ACC112 (cell line): ENCODE measurements around the gene MRC1.

Experiments used
- H2AFZ ChIP-seq: fragments of 200-600 bp; sonication (generic); one replicate; pipeline ENCODE4 v1.6.0; 2017; ENCODE audit warnings: antibody characterized with exemption, low read length; ENCODE audit not compliant: unreplicated experiment
- H3K27ac ChIP-seq: fragments of 200-600 bp; sonication (generic); 2 replicates; pipeline ENCODE4 v1.5.1; 2014; ENCODE audit warnings: low read depth, mild to moderate bottlenecking, antibody characterized with exemption, low read length, moderate library complexity
- H3K27me3 ChIP-seq: fragments of 200-600 bp; sonication (generic); 2 replicates; pipeline ENCODE4 v1.6.1; 2014; ENCODE audit warnings: mild to moderate bottlenecking, antibody characterized with exemption, low read length, moderate library complexity, mixed read lengths; ENCODE audit not compliant: insufficient read depth
- H3K36me3 ChIP-seq: fragments of 200-600 bp; sonication (generic); 2 replicates; pipeline ENCODE4 v1.6.1; 2016; ENCODE audit warnings: mild to moderate bottlenecking, antibody characterized with exemption, low read length, moderate library complexity, mixed read lengths; ENCODE audit not compliant: insufficient read depth
- H3K4me1 ChIP-seq: fragments of 200-600 bp; sonication (generic); one replicate; pipeline ENCODE4 v1.6.1; 2016; ENCODE audit warnings: low read length, mixed read lengths; ENCODE audit not compliant: insufficient read depth, unreplicated experiment, control insufficient read depth
- H3K4me3 ChIP-seq: fragments of 200-600 bp; sonication (generic); 2 replicates; pipeline ENCODE4 v1.5.1; 2014; ENCODE audit warnings: mild to moderate bottlenecking, low read depth, low read length
- H3K79me2 ChIP-seq: fragments of 200-600 bp; sonication (generic); one replicate; pipeline ENCODE4 v1.6.0; 2016; ENCODE audit warnings: low read length; ENCODE audit not compliant: control insufficient read depth, unreplicated experiment, insufficient read depth

MRC1 gene

GRCh38 chr10:17841050-17841449, 31.9 kb downstream of the MRC1 start:
- Histone ChIP-seq H3K4me3 (no peak overlapping the region), H3K36me3 (no peaks in the 10 kb centered on the region), H3K79me2 (no peaks in the 10 kb centered on the region), H3K27ac (peak overlapping the region; percentile 52), H2AFZ (no peak overlapping the region), H3K4me1 (peaks cover 21% of the 10 kb centered on the region), H3K27me3 (no peaks in the 10 kb centered on the region)

- no peaks in the 10 kb centered on the region for H3K36me3 ChIP-seq
- no peaks in the 10 kb centered on the region for H3K79me2 ChIP-seq
Observed at GRCh38 chr10:17842641-17843040, 33.5 kb downstream of the MRC1 start.

GRCh38 chr10:17847585-17848296, 38.6 kb downstream of the MRC1 start:
- Histone ChIP-seq H3K27ac (no peak overlapping the region), H3K27me3 (no peaks in the 10 kb centered on the region), H3K36me3 (no peaks in the 10 kb centered on the region), H3K4me1 (no peaks in the 10 kb centered on the region), H3K79me2 (no peaks in the 10 kb centered on the region), H3K4me3 (no peak overlapping the region), H2AFZ (peak overlapping the region; percentile 44)

More at GRCh38 chr10:17842641-17843040, 33.5 kb downstream of the MRC1 start:
- Histone ChIP-seq H3K4me1 (peaks cover 10% of the 10 kb centered on the region), H3K4me3 (no peak overlapping the region), H3K27me3 (no peaks in the 10 kb centered on the region), H3K27ac (no peak overlapping the region), H2AFZ (no peak overlapping the region)

- no peaks in the 10 kb centered on the region for H3K27me3 ChIP-seq
- H3K27ac ChIP-seq, result no peak overlapping the region
- H3K79me2 ChIP-seq, result no peaks in the 10 kb centered on the region
- no peak overlapping the region for H3K4me3 ChIP-seq
- no peaks in the 10 kb centered on the region for H3K4me1 ChIP-seq
- H3K36me3 ChIP-seq, result no peaks in the 10 kb centered on the region
- H2AFZ ChIP-seq, result no peak overlapping the region
Observed at GRCh38 chr10:17848646-17849045, 39.5 kb downstream of the MRC1 start.

- H3K36me3 ChIP-seq, result no peaks in the 10 kb centered on the region
- H3K27ac ChIP-seq, result no peak overlapping the region
- no peak overlapping the region for H2AFZ ChIP-seq
- no peaks in the 10 kb centered on the region for H3K27me3 ChIP-seq
- H3K4me1 ChIP-seq, result no peaks in the 10 kb centered on the region
- no peak overlapping the region for H3K4me3 ChIP-seq
- H3K79me2 ChIP-seq, result no peaks in the 10 kb centered on the region
Observed at GRCh38 chr10:17850501-17850900, 41.4 kb downstream of the MRC1 start.

- H3K36me3 ChIP-seq, result no peaks in the 10 kb centered on the region
- peak overlapping the region; percentile 21 for H2AFZ ChIP-seq
- H3K79me2 ChIP-seq, result no peaks in the 10 kb centered on the region
- no peak overlapping the region for H3K4me3 ChIP-seq
- H3K27ac ChIP-seq, result no peak overlapping the region
- H3K4me1 ChIP-seq, result no peaks in the 10 kb centered on the region
- H3K27me3 ChIP-seq, result no peaks in the 10 kb centered on the region
Observed at GRCh38 chr10:17851611-17852010, 42.5 kb downstream of the MRC1 start.

- Histone ChIP-seq H3K4me1 (no peaks in the 10 kb centered on the region), H3K27ac (no peak overlapping the region), H3K4me3 (no peak overlapping the region), H3K36me3 (no peaks in the 10 kb centered on the region), H3K27me3 (no peaks in the 10 kb centered on the region), H3K79me2 (no peaks in the 10 kb centered on the region), H2AFZ (no peak overlapping the region)
Observed at GRCh38 chr10:17854044-17854652, 45.0 kb downstream of the MRC1 start.

GRCh38 chr10:17857040-17857439, 47.9 kb downstream of the MRC1 start:
- H3K4me1 ChIP-seq, result no peaks in the 10 kb centered on the region
- no peaks in the 10 kb centered on the region for H3K27me3 ChIP-seq

GRCh38 chr10:17859492-17860156, 50.5 kb downstream of the MRC1 start:
- H3K27me3 ChIP-seq, result no peaks in the 10 kb centered on the region
- H3K27ac ChIP-seq, result no peak overlapping the region
- no peak overlapping the region for H3K4me3 ChIP-seq
- H3K79me2 ChIP-seq, result no peaks in the 10 kb centered on the region
- H2AFZ ChIP-seq, result no peak overlapping the region
- H3K36me3 ChIP-seq, result no peaks in the 10 kb centered on the region
- H3K4me1 ChIP-seq, result no peaks in the 10 kb centered on the region

More at GRCh38 chr10:17857040-17857439, 47.9 kb downstream of the MRC1 start:
- Histone ChIP-seq H3K4me3 (no peak overlapping the region), H3K79me2 (no peaks in the 10 kb centered on the region), H2AFZ (no peak overlapping the region), H3K27ac (no peak overlapping the region), H3K36me3 (no peaks in the 10 kb centered on the region)

- Histone ChIP-seq H3K79me2 (no peaks in the 10 kb centered on the region), H3K36me3 (no peaks in the 10 kb centered on the region), H2AFZ (no peak overlapping the region), H3K4me1 (no peaks in the 10 kb centered on the region), H3K4me3 (no peak overlapping the region), H3K27ac (no peak overlapping the region), H3K27me3 (no peaks in the 10 kb centered on the region)
Observed at GRCh38 chr10:17861760-17862159, 52.6 kb downstream of the MRC1 start.

GRCh38 chr10:17865351-17865750, 56.2 kb downstream of the MRC1 start:
- no peak overlapping the region for H3K4me3 ChIP-seq
- no peaks in the 10 kb centered on the region for H3K36me3 ChIP-seq
- H3K27me3 ChIP-seq, result no peaks in the 10 kb centered on the region
- H3K79me2 ChIP-seq, result no peaks in the 10 kb centered on the region
- no peak overlapping the region for H3K27ac ChIP-seq
- H3K4me1 ChIP-seq, result no peaks in the 10 kb centered on the region
- H2AFZ ChIP-seq, result no peak overlapping the region
